HCT116 (cell line): ENCODE data around the gene SMTNL2. TPM values are rescaled to one million over a fixed set of nuclear protein-coding genes. Genes with fewer than 3 reads are reported as not detected.
"Not testable (repeated sequence)": the region's sequence is repeated elsewhere in the genome, so short reads cannot be mapped to it uniquely, and the experiment has no call there.

Experiments used
- ATAC-seq: fragments of 200-7000 bp; cut with Tn5 transposase; 2 replicates; pipeline ENCODE4 v1.9.1; 2020; ENCODE audit warnings: mild to moderate bottlenecking, moderate library complexity
- BruUV-seq: library from RNA; stranded (reverse); fragments of 400-500 nt; replicated peaks from 2 replicates; lab custom pipeline; 2021; lab: Mats Ljungman, UMichigan
- CTCF ChIA-PET: fragments of 300-600 bp; sonication (Branson Sonifier 250); formaldehyde crosslinking; loops from one replicate; lab custom pipeline; 2021; ENCODE audit warnings: antibody characterized with exemption; lab: Charles Lee
- POLR2A ChIA-PET: fragments of 300-600, 350-600 bp; sonication (Branson Sonifier 250); formaldehyde crosslinking; loops from one replicate; lab custom pipeline; 2021; ENCODE audit warnings: antibody characterized with exemption; lab: Charles Lee
- RAD21 ChIA-PET, 2 experiments: fragments of 300-600 bp; sonication (Branson Sonifier 250); formaldehyde crosslinking; loops; one replicate each; lab custom pipeline; 2023; ENCODE audit warnings: low total read pairs in 2 of 2; ENCODE audit not compliant: uncharacterized antibody in 2 of 2, unreplicated experiment in 2 of 2, low non-redundant PET in 1 of 2; lab: Charles Lee
- DNase-seq: peaks from one replicate; pipeline ENCODE4 v3.0.0-alpha.2; 2010; ENCODE audit warnings: low read depth, low spot score
- H2AFZ ChIP-seq: fragments of 200-600 bp; shearing (Covaris generic), sonication (generic); 2 replicates; pipeline ENCODE4 v1.6.1; 2017; ENCODE audit warnings: low read depth, mixed run types, mixed read lengths, antibody characterized with exemption, low read length; ENCODE audit not compliant: poor library complexity, severe bottlenecking
- H3K27ac ChIP-seq: 2 replicates; pipeline ENCODE4 v1.5.1; 2012; ENCODE audit warnings: low read depth, low read length
- H3K27me3 ChIP-seq: fragments of 200-600 bp; sonication (generic); 2 replicates; pipeline ENCODE4 v1.6.1; 2016; ENCODE audit warnings: mixed run types, low read length, mixed read lengths; ENCODE audit not compliant: insufficient read depth
- H3K36me3 ChIP-seq, 2 experiments: fragments of 200-500 bp in 1 of 2; fragments of 200-600 bp in 1 of 2; sonication (Bioruptor generic) in 1 of 2; sonication (generic) in 1 of 2; 2 replicates each; pipeline versions ENCODE4 v1.5.1 to v1.6.1; 2014 to 2016; ENCODE audit warnings: low read length in 2 of 2, inconsistent platforms in 1 of 2, mixed read lengths in 1 of 2, mixed run types in 1 of 2; ENCODE audit not compliant: insufficient read depth in 2 of 2, control insufficient read depth in 1 of 2
- H3K4me1 ChIP-seq, 2 experiments: fragments of 200-600 bp in 1 of 2; sonication (generic) in 1 of 2; 2 replicates each; pipeline versions ENCODE4 v1.5.1 to v1.6.1; 2012 to 2017; ENCODE audit warnings: low read length in 2 of 2, inconsistent platforms in 1 of 2, mild to moderate bottlenecking in 1 of 2, mixed read lengths in 1 of 2, mixed run types in 1 of 2, moderate library complexity in 1 of 2; ENCODE audit not compliant: insufficient read depth in 2 of 2, control insufficient read depth in 1 of 2
- H3K4me2 ChIP-seq: fragments of 200-600 bp; sonication (generic); 2 replicates; pipeline ENCODE4 v1.6.1; 2017; ENCODE audit warnings: mixed run types, low read length, mixed read lengths
- H3K4me3 ChIP-seq, 2 experiments: fragments of 200-600 bp in 1 of 2; sonication (generic) in 1 of 2; replicated peaks in 1 of 2; 2 replicates each; pipeline ENCODE4 v1.5.1; 2011 to 2016; ENCODE audit warnings: low read length in 2 of 2, control low read depth in 1 of 2, low read depth in 1 of 2, mild to moderate bottlenecking in 1 of 2, mixed read lengths in 1 of 2, mixed run types in 1 of 2
- H3K79me2 ChIP-seq: fragments of 200-600 bp; sonication (generic); 2 replicates; pipeline ENCODE4 v1.6.1; 2017; ENCODE audit warnings: mild to moderate bottlenecking, mixed run types, low read length, moderate library complexity, mixed read lengths; ENCODE audit not compliant: insufficient read depth
- H3K9ac ChIP-seq: fragments of 200-600 bp; sonication (generic); 2 replicates; pipeline ENCODE4 v1.6.1; 2016; ENCODE audit warnings: low read length, mixed read lengths
- H3K9me2 ChIP-seq: fragments of 200-600 bp; sonication (generic), shearing (Covaris generic); 2 replicates; pipeline ENCODE4 v1.6.1; 2017; ENCODE audit warnings: mixed run types, mild to moderate bottlenecking, moderate library complexity; ENCODE audit not compliant: insufficient read depth
- H3K9me3 ChIP-seq, 2 experiments: fragments of 200-500 bp in 1 of 2; fragments of 200-600 bp in 1 of 2; sonication (Bioruptor generic) in 1 of 2; sonication (generic) in 1 of 2; 2 replicates each; pipeline ENCODE4 v1.6.1; 2014 to 2017; ENCODE audit warnings: low read length in 2 of 2, mixed read lengths in 2 of 2, inconsistent platforms in 1 of 2, low read depth in 1 of 2, mild to moderate bottlenecking in 1 of 2, mixed run types in 1 of 2, moderate library complexity in 1 of 2; ENCODE audit not compliant: control insufficient read depth in 1 of 2, insufficient read depth in 1 of 2
- H4K20me1 ChIP-seq: fragments of 200-600 bp; sonication (generic), shearing (Covaris generic); 2 replicates; pipeline ENCODE4 v1.6.1; 2017; ENCODE audit warnings: mixed run types, mild to moderate bottlenecking, moderate library complexity; ENCODE audit not compliant: insufficient read depth
- CEBPB ChIP-seq: IDR thresholded peaks from 2 replicates; pipeline ENCODE4 v1.6.1; 2012; ENCODE audit warnings: low read depth
- EGR1 ChIP-seq: IDR thresholded peaks from 2 replicates; pipeline ENCODE4 v1.6.1; 2012; ENCODE audit warnings: low read depth
- FOSL1 ChIP-seq: IDR thresholded peaks from 2 replicates; pipeline ENCODE4 v1.6.1; 2012; ENCODE audit warnings: low read depth
- RAD21 ChIP-seq: IDR thresholded peaks from 2 replicates; pipeline ENCODE4 v1.6.1; 2012; ENCODE audit warnings: low read depth, mild to moderate bottlenecking
- TCF7L2 ChIP-seq: IDR thresholded peaks from 2 replicates; pipeline ENCODE4 v1.7.0; 2011; ENCODE audit warnings: borderline replicate concordance, inconsistent platforms; ENCODE audit not compliant: insufficient read depth, insufficient read length; ENCODE audit errors: extremely low read depth
- ZNF274 ChIP-seq: fragments of 200-500 bp; sonication (Bioruptor generic); IDR thresholded peaks from 2 replicates; pipeline ENCODE4 v1.6.1; 2014; ENCODE audit warnings: mild to moderate bottlenecking, low read depth, low read length, inconsistent platforms
- intact Hi-C: fragments of 100-400 bp; cut with micrococcal nuclease; formaldehyde crosslinking; loops from 2 replicates; pipeline ENCODE4 v1.10.0; 2022
- total RNA-seq: library from RNA; stranded (reverse); gene quantifications from one replicate; pipeline ENCODE4 v1.2.1, GENCODE V29; 2021; ENCODE audit not compliant: unreplicated experiment

SMTNL2 gene
- total RNA-seq, 1 experiment from 2014 or later: 2.3 TPM

DNA sequence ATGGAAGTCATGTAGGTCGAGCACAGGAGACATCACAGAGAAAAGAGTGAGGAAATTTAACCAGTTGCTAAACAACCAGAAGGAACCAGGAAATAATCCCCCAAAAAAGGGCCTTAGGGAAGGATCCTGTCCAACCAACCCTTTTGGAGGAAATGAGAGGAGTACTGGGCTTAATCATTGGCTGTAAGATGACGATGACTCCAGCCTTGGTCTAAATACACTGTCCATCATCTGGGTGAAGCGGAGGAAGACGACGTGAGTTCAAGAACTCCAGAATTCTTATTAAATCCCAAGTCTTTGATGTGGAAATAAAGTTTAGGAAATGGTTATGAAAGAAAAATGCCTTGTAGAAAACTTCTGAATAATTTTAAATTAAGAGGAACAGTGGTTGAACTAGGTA is 68.7 kb downstream of the SMTNL2 start:
- no peak for ATAC-seq
- Histone ChIP-seq H4K20me1 (no peaks in the 10 kb centered on the region), H3K9ac (no peak overlapping the region), H3K4me1 (no peaks in the 10 kb centered on the region), H2AFZ (no peak overlapping the region), H3K9me3 (no peaks in the 10 kb centered on the region), H3K36me3 (no peaks in the 10 kb centered on the region), H3K9me2 (no peaks in the 10 kb centered on the region), H3K4me2 (no peak overlapping the region), H3K27me3 (no peaks in the 10 kb centered on the region), H3K27ac (no peak overlapping the region), H3K79me2 (no peaks in the 10 kb centered on the region), H3K4me3 (no peak overlapping the region)
- BruUV-seq: no TSS peak
- no peak for TF ChIP-seq CEBPB
- no peak for TF ChIP-seq ZNF274
- TF ChIP-seq TCF7L2: no peak
- TF ChIP-seq FOSL1: no peak
- TF ChIP-seq RAD21: no peak
- TF ChIP-seq EGR1: no peak
- intact Hi-C loops: no loop called here
- no peak for DNase-seq
- RAD21 ChIA-PET: no interaction called here
- CTCF ChIA-PET: no interaction called here
- POLR2A ChIA-PET: no interaction called here

DNA sequence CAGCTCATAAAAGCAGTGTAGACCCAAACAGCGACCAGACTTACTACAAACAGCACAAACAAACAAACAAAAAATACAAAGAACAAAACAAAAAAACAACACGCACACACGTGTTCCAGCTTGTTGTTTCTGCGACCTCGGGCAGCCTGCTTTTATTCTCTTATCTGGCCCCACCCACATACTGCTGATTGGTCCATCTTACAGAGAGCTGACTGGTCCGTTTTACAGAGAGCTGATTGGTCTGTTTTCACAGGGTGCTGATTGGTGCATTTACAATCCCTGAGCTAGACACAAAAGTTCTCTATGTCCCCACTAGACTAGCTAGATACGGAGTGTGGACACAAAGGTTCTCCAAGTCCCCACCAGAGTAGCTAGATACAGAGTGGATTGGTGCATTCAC is 71.6 kb downstream of the SMTNL2 start:
- H3K4me3 ChIP-seq, H3K79me2 ChIP-seq, H3K9ac ChIP-seq, H4K20me1 ChIP-seq, H2AFZ ChIP-seq, H3K27ac ChIP-seq, H3K36me3 ChIP-seq, POLR2A ChIA-PET, DNase-seq, H3K4me1 ChIP-seq, intact Hi-C loops, H3K9me3 ChIP-seq, ATAC-seq, H3K4me2 ChIP-seq, CTCF ChIA-PET, H3K9me2 ChIP-seq, BruUV-seq, H3K27me3 ChIP-seq: not testable (repeated sequence)
- RAD21 ChIA-PET: interaction anchor here in 1 of 2 experiments (0.6 kb wide), 1 partner anchor 239 kb away, joined by 3 read pairs; no protein-coding TSS in a partner anchor
